Measurements from ENCODE around the gene CACNG3. TPM values are rescaled to one million over a fixed set of nuclear protein-coding genes. Genes with fewer than 3 reads are reported as not detected.

Gene CACNG3
- total RNA-seq, 1 donor from 2014 or later = not detected

DNA sequence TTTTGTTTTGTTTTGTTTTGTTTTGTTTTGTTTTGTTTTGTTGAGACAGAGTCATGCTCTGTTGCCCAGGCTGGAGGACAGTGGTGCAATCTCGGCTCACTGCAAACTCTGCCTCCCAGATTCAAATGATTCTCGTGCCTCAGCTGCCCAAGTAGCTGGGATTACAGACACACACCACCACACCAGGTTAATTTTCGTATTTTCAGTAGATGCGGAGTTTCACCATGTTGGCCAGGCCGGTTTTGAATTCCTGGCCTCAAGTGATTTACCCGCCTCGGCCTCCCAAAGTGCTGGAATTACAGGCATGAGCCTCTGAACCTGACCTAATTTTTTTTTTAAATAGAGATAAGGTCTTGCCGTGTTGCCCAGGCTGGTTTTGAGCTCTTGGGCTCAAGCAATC lies 46.5 kb downstream of the CACNG3 start:
- no peak overlapping the region for H3K4me3 ChIP-seq (ENCODE audit: low read depth, low read length)
- no peak for DNase-seq (ENCODE audit: low read depth)
- TF ChIP-seq, protein P1, sequence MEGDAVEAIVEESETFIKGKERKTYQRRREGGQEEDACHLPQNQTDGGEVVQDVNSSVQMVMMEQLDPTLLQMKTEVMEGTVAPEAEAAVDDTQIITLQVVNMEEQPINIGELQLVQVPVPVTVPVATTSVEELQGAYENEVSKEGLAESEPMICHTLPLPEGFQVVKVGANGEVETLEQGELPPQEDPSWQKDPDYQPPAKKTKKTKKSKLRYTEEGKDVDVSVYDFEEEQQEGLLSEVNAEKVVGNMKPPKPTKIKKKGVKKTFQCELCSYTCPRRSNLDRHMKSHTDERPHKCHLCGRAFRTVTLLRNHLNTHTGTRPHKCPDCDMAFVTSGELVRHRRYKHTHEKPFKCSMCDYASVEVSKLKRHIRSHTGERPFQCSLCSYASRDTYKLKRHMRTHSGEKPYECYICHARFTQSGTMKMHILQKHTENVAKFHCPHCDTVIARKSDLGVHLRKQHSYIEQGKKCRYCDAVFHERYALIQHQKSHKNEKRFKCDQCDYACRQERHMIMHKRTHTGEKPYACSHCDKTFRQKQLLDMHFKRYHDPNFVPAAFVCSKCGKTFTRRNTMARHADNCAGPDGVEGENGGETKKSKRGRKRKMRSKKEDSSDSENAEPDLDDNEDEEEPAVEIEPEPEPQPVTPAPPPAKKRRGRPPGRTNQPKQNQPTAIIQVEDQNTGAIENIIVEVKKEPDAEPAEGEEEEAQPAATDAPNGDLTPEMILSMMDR (conservative IDR thresholded peaks at IDR 0.05; ENCODE audit: low read depth, low read length) = no peak

DNA sequence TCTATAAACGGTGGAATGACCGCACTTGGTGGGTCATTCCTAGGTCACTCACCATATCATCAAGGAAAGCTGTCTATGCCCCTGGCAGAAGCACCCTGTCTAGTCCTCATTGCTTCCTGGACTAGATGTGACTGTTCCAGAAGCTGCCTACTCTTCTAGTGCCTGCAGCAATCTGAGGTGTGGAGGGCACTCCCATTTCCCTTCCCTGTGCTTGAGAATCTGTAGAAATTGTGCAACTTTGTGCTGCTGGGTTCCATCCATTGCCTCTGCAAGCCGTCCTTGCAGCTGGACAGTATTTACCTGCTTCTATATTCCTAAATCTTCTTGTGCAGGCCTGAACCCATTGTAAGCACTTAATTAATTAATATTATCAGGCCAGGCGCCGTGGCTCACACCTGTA lies 52.1 kb downstream of the CACNG3 start:
- DNase-seq (ENCODE audit: low read depth) = no peak
- H3K4me3 ChIP-seq (ENCODE audit: low read depth, low read length) = no peak overlapping the region
- TF ChIP-seq, protein P1 (conservative IDR thresholded peaks at IDR 0.05; ENCODE audit: low read depth, low read length) = no peak

DNA sequence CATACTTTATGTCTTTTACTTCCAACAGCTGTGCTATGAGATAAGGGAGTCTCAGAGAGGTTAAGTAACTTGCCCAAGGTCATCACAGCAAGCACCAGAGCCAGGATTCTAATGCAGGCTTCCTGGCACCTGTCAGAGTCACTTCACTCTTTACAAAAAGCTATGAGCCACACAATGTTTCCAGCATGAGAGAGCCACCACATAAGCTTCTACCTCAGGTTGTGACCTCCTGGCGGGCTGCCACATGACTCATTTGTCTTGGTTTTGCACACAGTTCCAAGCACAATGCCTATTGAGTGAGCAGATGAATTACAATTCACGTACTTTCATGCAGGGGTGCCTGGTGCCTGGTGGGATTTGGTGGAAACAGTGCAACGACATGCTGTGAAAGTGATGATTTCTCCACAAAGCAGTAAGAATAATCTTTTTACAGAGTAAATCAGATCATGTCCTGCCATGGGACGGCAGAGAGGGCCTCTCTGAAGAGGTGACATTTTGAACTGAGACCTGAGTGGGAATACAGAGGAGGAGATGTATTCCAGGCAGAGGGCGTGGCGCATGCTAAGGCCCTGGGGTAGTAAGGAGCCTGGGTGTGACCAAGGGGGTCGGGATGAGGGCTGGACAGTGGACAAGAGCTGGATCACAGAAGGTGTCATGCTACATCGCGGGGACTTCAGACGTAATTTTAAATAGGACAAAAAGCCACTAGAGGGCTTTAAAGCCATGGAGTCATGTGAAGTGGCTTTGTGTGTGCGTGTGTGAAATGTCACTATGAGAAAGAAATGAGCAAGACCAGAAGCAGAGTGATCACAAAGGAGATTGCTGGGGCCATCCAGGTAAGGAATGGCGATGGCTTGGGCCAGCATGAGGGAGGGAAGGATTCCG lies 53.4 kb downstream of the CACNG3 start:
- no peak overlapping the region for H3K4me3 ChIP-seq (ENCODE audit: low read depth, low read length)
- TF ChIP-seq, protein P1 (conservative IDR thresholded peaks at IDR 0.05; ENCODE audit: low read depth, low read length) = no peak
- peak; percentile 10 for DNase-seq (ENCODE audit: low read depth)

DNA sequence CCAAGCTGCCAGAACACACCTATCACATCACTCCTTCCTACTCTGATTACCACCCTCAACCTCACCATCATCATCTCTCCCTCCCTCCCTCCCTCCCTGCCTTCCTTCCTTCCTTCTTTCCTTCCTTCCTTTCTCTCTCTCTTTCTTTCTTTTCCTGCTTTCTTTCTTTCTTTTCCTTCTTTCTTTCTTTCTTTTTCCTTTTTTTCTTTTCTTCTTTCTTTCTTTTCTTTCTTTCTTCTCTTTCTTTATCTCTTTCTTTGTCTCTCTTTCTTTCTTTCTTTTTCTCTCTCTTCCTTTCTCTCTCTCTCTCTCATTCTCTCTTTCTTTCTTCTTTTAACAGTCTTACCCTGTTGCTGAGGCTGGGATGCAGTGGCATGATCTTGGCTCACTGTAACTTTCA lies 59.2 kb downstream of the CACNG3 start:
- H3K4me3 ChIP-seq (ENCODE audit: low read depth, low read length) = no peak overlapping the region
- TF ChIP-seq, protein P1 (conservative IDR thresholded peaks at IDR 0.05; ENCODE audit: low read depth, low read length) = no peak
- DNase-seq (ENCODE audit: low read depth) = no peak

DNA sequence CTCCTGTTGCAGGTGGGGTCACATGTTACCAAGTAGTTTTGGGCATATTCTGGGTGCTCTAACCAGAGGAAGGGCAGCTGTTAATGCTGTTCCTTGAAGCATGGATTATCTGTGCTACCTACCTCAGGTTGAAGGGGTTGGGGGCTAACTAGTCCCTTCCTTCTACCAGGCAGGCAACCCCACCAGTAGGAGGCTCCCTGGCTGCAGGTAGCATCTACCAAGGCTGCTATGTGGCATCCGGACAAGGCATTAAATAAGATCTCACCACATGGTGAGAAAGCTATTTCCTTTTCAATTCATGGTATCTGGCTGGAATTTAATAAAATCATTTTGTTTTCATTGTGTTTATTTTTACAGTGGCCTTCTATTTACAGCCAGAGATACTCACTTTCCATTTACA lies 62.5 kb downstream of the CACNG3 start:
- no peak for DNase-seq (ENCODE audit: low read depth)
- TF ChIP-seq, protein P1 (conservative IDR thresholded peaks at IDR 0.05; ENCODE audit: low read depth, low read length) = no peak
- H3K4me3 ChIP-seq (ENCODE audit: low read depth, low read length) = no peak overlapping the region

DNA sequence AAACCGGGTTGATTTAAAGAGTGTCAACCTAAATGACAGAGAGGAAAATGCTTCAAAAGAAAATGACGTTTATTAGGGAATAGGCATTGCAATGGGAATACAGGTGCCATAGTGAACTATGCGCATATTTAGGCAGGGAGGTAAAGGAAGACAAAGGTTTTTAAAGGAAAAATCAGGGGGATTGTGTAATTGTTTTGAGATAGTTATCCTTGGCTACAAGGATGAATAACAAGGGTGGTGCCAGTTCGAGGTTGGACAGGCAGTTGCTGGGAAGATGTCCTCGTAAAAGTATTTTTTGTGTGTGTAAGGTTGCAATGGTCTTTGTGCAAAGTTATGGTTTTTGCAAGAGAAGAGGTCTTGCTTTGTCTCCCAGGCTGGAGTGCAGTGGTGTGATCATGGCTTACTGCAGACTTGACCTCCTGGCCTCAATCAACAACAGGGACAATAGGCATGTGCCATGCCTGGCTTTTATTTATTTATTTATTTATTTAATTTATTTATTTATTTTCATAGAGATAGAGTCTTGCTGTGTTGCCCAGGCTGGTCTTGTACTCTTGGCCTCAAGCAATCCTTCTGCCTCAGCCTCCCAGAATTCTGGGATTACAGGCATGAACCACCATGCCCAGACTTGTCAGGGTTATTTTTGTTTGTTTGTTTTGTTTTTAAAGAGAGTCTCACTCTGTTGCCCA lies 63.1 kb downstream of the CACNG3 start:
- no peak for DNase-seq (ENCODE audit: low read depth)
- TF ChIP-seq, protein P1 (conservative IDR thresholded peaks at IDR 0.05; ENCODE audit: low read depth, low read length) = no peak
- H3K4me3 ChIP-seq (ENCODE audit: low read depth, low read length) = no peak overlapping the region

Measured in epithelial cell of proximal tubule (primary cell).